A673 (cell line): ENCODE results near the gene KRTAP4-5. TPM values are rescaled to one million over a fixed set of nuclear protein-coding genes. Genes with fewer than 3 reads are reported as not detected.
"Not testable (repeated sequence)": the region's sequence is repeated elsewhere in the genome, so short reads cannot be mapped to it uniquely, and the experiment has no call there.

ENCODE experiments used
- BruUV-seq: library from RNA; stranded (reverse); fragments of 400-500 nt; replicated peaks from 2 replicates; lab custom pipeline; 2021; lab: Mats Ljungman, UMichigan
- CTCF ChIA-PET: fragments of 300-600 bp; sonication (Branson Sonifier 250); formaldehyde crosslinking; loops from one replicate; lab custom pipeline; 2022; ENCODE audit warnings: antibody characterized with exemption; lab: Charles Lee
- POLR2A ChIA-PET: fragments of 300-600 bp; sonication (Branson Sonifier 250); formaldehyde crosslinking; loops from one replicate; lab custom pipeline; 2022; ENCODE audit warnings: antibody characterized with exemption; ENCODE audit not compliant: low non-redundant PET; lab: Charles Lee
- DNase-seq: peaks from one replicate; pipeline ENCODE4 v3.0.0-alpha.2; 2015; ENCODE audit warnings: low spot score
- H3K27ac ChIP-seq: fragments of 200-600 bp; sonication (generic); 2 replicates; pipeline ENCODE4 v1.5.1; 2016; ENCODE audit warnings: mixed run types, low read depth, mild to moderate bottlenecking, mixed read lengths, antibody characterized with exemption, low read length; ENCODE audit not compliant: poor library complexity, severe bottlenecking
- H3K27me3 ChIP-seq: fragments of 200-600 bp; sonication (generic); replicated peaks from 2 replicates; pipeline ENCODE4 v1.6.1; 2017; ENCODE audit warnings: mixed run types, low read depth, mild to moderate bottlenecking, mixed read lengths, antibody characterized with exemption, low read length; ENCODE audit not compliant: insufficient read depth, poor library complexity
- H3K36me3 ChIP-seq: fragments of 200-600 bp; sonication (generic); 2 replicates; pipeline ENCODE4 v1.6.1; 2016; ENCODE audit warnings: mixed run types, mild to moderate bottlenecking, mixed read lengths, antibody characterized with exemption, low read length; ENCODE audit not compliant: insufficient read depth, poor library complexity, severe bottlenecking
- H3K4me1 ChIP-seq: fragments of 200-600 bp; sonication (generic); 2 replicates; pipeline ENCODE4 v1.6.1; 2017; ENCODE audit warnings: mixed run types, mild to moderate bottlenecking, mixed read lengths, antibody characterized with exemption, low read length; ENCODE audit not compliant: insufficient read depth, poor library complexity, severe bottlenecking
- H3K4me3 ChIP-seq: fragments of 200-600 bp; sonication (generic); 2 replicates; pipeline ENCODE4 v1.5.1; 2016; ENCODE audit warnings: low read depth, mixed run types, mild to moderate bottlenecking, mixed read lengths, low read length; ENCODE audit not compliant: poor library complexity, severe bottlenecking
- H3K9me3 ChIP-seq: fragments of 200-600 bp; sonication (generic); 2 replicates; pipeline ENCODE4 v1.6.1; 2016; ENCODE audit warnings: mixed run types, low read depth, mild to moderate bottlenecking, mixed read lengths, antibody characterized with exemption, low read length; ENCODE audit not compliant: poor library complexity, severe bottlenecking
- CTCF ChIP-seq: fragments of 300-800, 200-600 bp; sonication (generic); conservative IDR thresholded peaks from 2 replicates; pipeline ENCODE4 v1.5.1; 2017; ENCODE audit warnings: low read depth, mild to moderate bottlenecking, antibody characterized with exemption, low read length, moderate library complexity, mixed read lengths
- EZH2 ChIP-seq: fragments of 200-600 bp; sonication (generic); IDR thresholded peaks from 2 replicates; pipeline ENCODE4 v1.6.1; 2017; ENCODE audit warnings: borderline replicate concordance, low read depth, mild to moderate bottlenecking, mixed read lengths, antibody characterized with exemption, low read length; ENCODE audit not compliant: poor library complexity, severe bottlenecking
- intact Hi-C: fragments of 100-400 bp; cut with micrococcal nuclease; formaldehyde crosslinking; loops from one replicate; pipeline ENCODE4 v1.10.0; 2022; ENCODE audit not compliant: unreplicated experiment
- total RNA-seq: library from RNA; stranded (reverse); gene quantifications from 2 replicates; pipeline ENCODE4 v1.2.3, GENCODE V29; 2021

The KRTAP4-5 gene
- total RNA-seq, 1 experiment from 2014 or later = not detected

GRCh38 chr17:41141361-41141760, 8.3 kb downstream of the KRTAP4-5 start:
- TF ChIP-seq CTCF (no peak), EZH2 (no peak)
- peaks cover 21% of the 10 kb centered on the region for H3K9me3 ChIP-seq
- CTCF ChIA-PET = no interaction called here
- no peaks in the 10 kb centered on the region for H3K27me3 ChIP-seq
- no peak overlapping the region for H3K4me3 ChIP-seq
- DNase-seq = no peak
- no peaks in the 10 kb centered on the region for H3K36me3 ChIP-seq
- no TSS peak for BruUV-seq
- POLR2A ChIA-PET = no interaction called here
- H3K27ac ChIP-seq = no peak overlapping the region
- intact Hi-C loops = no loop called here
- peaks cover 11% of the 10 kb centered on the region for H3K4me1 ChIP-seq

- Histone ChIP-seq H3K9me3 (peaks cover 21% of the 10 kb centered on the region), H3K36me3 (no peaks in the 10 kb centered on the region), H3K4me1 (peaks cover 3% of the 10 kb centered on the region), H3K4me3 (no peak within 1 kb of the TSS), H3K27me3 (no peaks in the 10 kb centered on the region), H3K27ac (no peak within 1 kb of the TSS)
- DNase-seq = no peak
- CTCF ChIA-PET = no interaction called here
- no peak for TF ChIP-seq EZH2
- intact Hi-C loops = no loop called here
- no TSS peak for BruUV-seq
- POLR2A ChIA-PET = no interaction called here
Measured at GRCh38 chr17:41140360-41141131, 9.1 kb downstream of the KRTAP4-5 start, which contains the start of gene KRTAP4-6. Gene KRTAP4-6 (minus strand): TSS chr17:41140544. CDS start chr17:41140487, 57 bp downstream.

GRCh38 chr17:41139865-41140264, 9.8 kb downstream of the KRTAP4-5 start:
- BruUV-seq, H3K4me1 ChIP-seq, H3K4me3 ChIP-seq, POLR2A ChIA-PET, H3K36me3 ChIP-seq, H3K27me3 ChIP-seq, CTCF ChIA-PET, intact Hi-C loops, DNase-seq, H3K27ac ChIP-seq: not testable (repeated sequence)
- peaks cover 21% of the 10 kb centered on the region for H3K9me3 ChIP-seq

GRCh38 chr17:41133880-41134735, 15.5 kb downstream of the KRTAP4-5 start:
- intact Hi-C loops = no loop called here
- BruUV-seq = no TSS peak
- no peak for DNase-seq

More at GRCh38 chr17:41133880-41134735, 15.5 kb downstream of the KRTAP4-5 start:
- ChIA-PET POLR2A (no interaction called here), CTCF (no interaction called here)
- Histone ChIP-seq H3K4me1 (no peaks in the 10 kb centered on the region), H3K27me3 (no peaks in the 10 kb centered on the region), H3K4me3 (no peak overlapping the region), H3K9me3 (no peaks in the 10 kb centered on the region), H3K36me3 (no peaks in the 10 kb centered on the region), H3K27ac (no peak overlapping the region)
- TF ChIP-seq CTCF = no peak
- no peak for TF ChIP-seq EZH2
